ENCODE data around the gene PUDP. TPM values are rescaled to one million over a fixed set of nuclear protein-coding genes. Genes with fewer than 3 reads are reported as not detected.
"Not testable (repeated sequence)": the region's sequence is repeated elsewhere in the genome, so short reads cannot be mapped to it uniquely, and the experiment has no call there.

The PUDP gene
- total RNA-seq, 1 donor from 2014 or later, result 7.7 TPM

- no peak for DNase-seq
Measured at GRCh38 chrX:7025471-7025870, 122.5 kb downstream of the PUDP start.

GRCh38 chrX:7024850-7025249 is 123.1 kb downstream of the PUDP start:
- no peak for DNase-seq

GRCh38 chrX:7022996-7023395 is 125.0 kb downstream of the PUDP start:
- not testable (repeated sequence) for DNase-seq

- DNase-seq, result no peak
Measured at GRCh38 chrX:7021991-7022390, 126.0 kb downstream of the PUDP start.

- no peak for DNase-seq
Measured at GRCh38 chrX:7019555-7019954, 128.4 kb downstream of the PUDP start.

- not testable (repeated sequence) for DNase-seq
Measured at GRCh38 chrX:7012262-7012834, 135.6 kb downstream of the PUDP start.

GRCh38 chrX:7010897-7011296 is 137.1 kb downstream of the PUDP start:
- DNase-seq, result not testable (repeated sequence)

GRCh38 chrX:7007328-7007727 is 140.6 kb downstream of the PUDP start:
- DNase-seq, result not testable (repeated sequence)

Small RNA genes within 50 kb of the gene (small RNA-seq; reads per million reads assigned to genes)
- gene MIR4767 (ENCODE audit: low replicate concordance), result not detected

Other genes with a start within 250 kb of the PUDP start
- gene STS, start 441 bp downstream of the PUDP start, total RNA-seq, result 3.6 TPM